B cell (primary cell): ENCODE measurements around the gene REST. TPM values are rescaled to one million over a fixed set of nuclear protein-coding genes. Genes with fewer than 3 reads are reported as not detected.

Source experiments
- ATAC-seq: fragments of 200-7000 bp; cut with Tn5 transposase; one replicate; pipeline ENCODE4 v1.10.0; 2021; ENCODE audit warnings: low read depth, mild to moderate bottlenecking, moderate number of reproducible peaks, moderate library complexity
- CTCF ChIA-PET: fragments of 350-600 bp; sonication (Branson Sonifier 250); formaldehyde crosslinking; loops from one replicate; lab custom pipeline; 2021; ENCODE audit warnings: antibody characterized with exemption, inconsistent platforms; lab: Charles Lee
- POLR2A ChIA-PET: fragments of 350-600 bp; sonication (Branson Sonifier 250); formaldehyde crosslinking; loops from one replicate; lab custom pipeline; 2021; ENCODE audit warnings: antibody characterized with exemption; lab: Charles Lee
- DNase-seq: peaks from one replicate; pipeline ENCODE4 v3.0.0; 2013
- H2AFZ ChIP-seq: 2 replicates; pipeline ENCODE4 v1.6.1; 2012; ENCODE audit warnings: mild to moderate bottlenecking, low read depth, low read length; ENCODE audit not compliant: insufficient read depth, poor library complexity, severe bottlenecking
- H3K27ac ChIP-seq, 2 donors: 1 replicate in 1 of 2; 2 replicates in 1 of 2; pipeline ENCODE4 v1.5.1; 2012 to 2013; ENCODE audit warnings: low read length in 2 of 2, mild to moderate bottlenecking in 2 of 2, moderate library complexity in 1 of 2
- H3K27me3 ChIP-seq, 4 experiments: fragments of 200-600 bp in 1 of 4; sonication (generic) in 1 of 4; replicated peaks in 1 of 4; 1 replicate in 2 of 4; 2 replicates in 2 of 4; pipeline versions ENCODE4 v1.6.1 to v1.7.0; 2013 to 2016; ENCODE audit warnings: low read length in 3 of 4, mild to moderate bottlenecking in 2 of 4, mixed read lengths in 1 of 4, moderate library complexity in 1 of 4; ENCODE audit not compliant: insufficient read depth in 4 of 4, control insufficient read depth in 3 of 4; ENCODE audit errors: control extremely low read depth in 1 of 4
- H3K36me3 ChIP-seq, 2 experiments: replicated peaks in 1 of 2; 1 replicate in 1 of 2; 2 replicates in 1 of 2; pipeline versions ENCODE4 v1.6.1 to v1.7.1; 2013; ENCODE audit warnings: low read length in 1 of 2; ENCODE audit not compliant: insufficient read depth in 2 of 2, control insufficient read depth in 1 of 2; ENCODE audit errors: control extremely low read depth in 1 of 2, extremely low read depth in 1 of 2
- H3K4me1 ChIP-seq, 2 donors: fragments of 200-600 bp in 1 of 2; sonication (generic) in 1 of 2; 1 replicate in 1 of 2; 2 replicates in 1 of 2; pipeline versions ENCODE4 v1.5.1 to v1.6.1; 2013 to 2017; ENCODE audit warnings: low read length in 2 of 2; ENCODE audit not compliant: control insufficient read depth in 2 of 2, insufficient read depth in 2 of 2
- H3K4me2 ChIP-seq: replicated peaks from 2 replicates; pipeline ENCODE3; 2012; ENCODE audit warnings: mild to moderate bottlenecking, low read depth, low read length; ENCODE audit not compliant: poor library complexity, severe bottlenecking
- H3K4me3 ChIP-seq, 5 experiments: fragments of 200-600 bp in 1 of 5; sonication (generic) in 1 of 5; 1 replicate in 3 of 5; 2 replicates in 2 of 5; pipeline versions ENCODE4 v1.5.1 to v1.7.0; 2011 to 2016; ENCODE audit warnings: low read length in 4 of 5, mild to moderate bottlenecking in 4 of 5, low read depth in 2 of 5, control low read depth in 1 of 5, moderate library complexity in 1 of 5; ENCODE audit not compliant: insufficient read depth in 1 of 5; ENCODE audit errors: control extremely low read depth in 1 of 5, extremely low read depth in 1 of 5
- H3K79me2 ChIP-seq: fragments of 200-600 bp; sonication (generic); one replicate; pipeline ENCODE4 v1.6.0; 2016; ENCODE audit warnings: low read length; ENCODE audit not compliant: control insufficient read depth, insufficient read depth
- H3K9ac ChIP-seq: fragments of 200-600 bp; sonication (generic); 2 replicates; pipeline ENCODE4 v1.6.1; 2017; ENCODE audit warnings: mild to moderate bottlenecking, low read length, moderate library complexity
- H3K9me3 ChIP-seq, 3 donors: one replicate each; pipeline versions ENCODE4 v1.6.1 to v1.7.1; 2013; ENCODE audit warnings: low read length in 2 of 3; ENCODE audit not compliant: control insufficient read depth in 2 of 3, insufficient read depth in 1 of 3; ENCODE audit errors: control extremely low read depth in 1 of 3
- H4K20me1 ChIP-seq: 2 replicates; pipeline ENCODE4 v1.6.0; 2012; ENCODE audit warnings: mild to moderate bottlenecking, low read length; ENCODE audit not compliant: insufficient read depth, control insufficient read depth, poor library complexity, severe bottlenecking
- H3K27ac Mint-ChIP-seq: one replicate; pipeline ENCODE4 v1.8.0; 2021; ENCODE audit warnings: mixed read lengths
- H3K27me3 Mint-ChIP-seq: one replicate; pipeline ENCODE4 v1.8.0; 2021; ENCODE audit warnings: mixed read lengths
- H3K4me1 Mint-ChIP-seq: one replicate; pipeline ENCODE4 v1.8.0; 2021; ENCODE audit warnings: mixed read lengths
- H3K4me3 Mint-ChIP-seq: one replicate; pipeline ENCODE4 v1.8.0; 2021; ENCODE audit warnings: mixed read lengths
- H3K9me3 Mint-ChIP-seq: one replicate; pipeline ENCODE4 v1.8.0; 2022; ENCODE audit warnings: mixed read lengths; ENCODE audit not compliant: insufficient read depth
- EZH2 ChIP-seq: IDR thresholded peaks from 2 replicates; pipeline ENCODE4 v1.6.1; 2012; ENCODE audit warnings: borderline replicate concordance, low read depth, mild to moderate bottlenecking, moderate library complexity, low read length; ENCODE audit not compliant: insufficient read depth, poor library complexity, severe bottlenecking
- WGBS: methylation state at CpG from one replicate; pipeline ENCODE4 v1.1.5; 2013; ENCODE audit warnings: missing lambda C conversion rate; ENCODE audit not compliant: insufficient coverage; 5-methylcytosine and 5-hydroxymethylcytosine counted together
- intact Hi-C: fragments of 100-400 bp; cut with micrococcal nuclease; formaldehyde crosslinking; loops from one replicate; pipeline ENCODE4 v1.10.0; 2022
- polyA plus RNA-seq: library from polyadenylated mRNA; depleted of rRNA; stranded (reverse); fragments of >200 nt; gene quantifications from 2 replicates; pipeline ENCODE4 v1.2.3, GENCODE V29; 2012
- total RNA-seq, 2 donors: library from RNA; stranded (reverse); fragments of 120-200 nt in 1 of 2; gene quantifications; 1 replicate in 1 of 2; 2 replicates in 1 of 2; pipeline versions ENCODE4 v1.2.3 to v1.2.4, GENCODE V29; 2013 to 2022
- TF ChIP-seq, protein P1 (sequence below): fragments of 200-600 bp; IDR thresholded peaks from one replicate; pipeline ENCODE4 v1.8.0; 2022; ENCODE audit warnings: antibody characterized with exemption, mild to moderate bottlenecking

The REST gene
- total and polyA plus RNA-seq, 2 donors (not counting 1 experiment from before 2014, with no cell fraction given), result 6.2 to 59.4 TPM

DNA sequence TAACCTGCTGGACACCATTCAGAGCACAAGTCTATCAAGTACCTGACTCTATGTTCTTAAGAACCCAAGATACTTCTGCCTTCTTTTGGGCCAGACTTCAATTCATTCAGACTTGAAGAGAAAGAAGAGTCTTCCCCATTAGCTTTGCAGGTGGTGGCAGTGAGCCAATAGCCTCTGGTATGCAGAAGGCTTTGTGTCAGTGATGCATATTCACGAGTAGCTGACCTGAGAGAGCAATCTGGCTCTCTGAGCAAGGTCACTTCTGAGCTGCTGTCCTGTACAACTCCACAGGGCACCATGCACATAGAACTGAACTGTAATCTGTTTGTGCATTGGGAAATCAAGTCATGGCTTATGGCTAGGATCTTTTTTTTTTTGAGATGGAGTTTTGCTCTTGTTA, 46.3 kb upstream of the REST start:
- Histone ChIP-seq H3K4me3 (no peak overlapping the region), H3K9ac (no peak overlapping the region), H4K20me1 (no peaks in the 10 kb centered on the region), H3K27ac (no peak overlapping the region), H3K4me1 (no peaks in the 10 kb centered on the region), H3K79me2 (no peaks in the 10 kb centered on the region), H3K27me3 (no peaks in the 10 kb centered on the region), H3K4me2 (no peak overlapping the region), H3K36me3 (no peaks in the 10 kb centered on the region), H3K9me3 (no peaks in the 10 kb centered on the region), H2AFZ (no peak overlapping the region)
- POLR2A ChIA-PET, result no interaction called here
- no peak for ATAC-seq
- CTCF ChIA-PET, result interaction anchor here (0.7 kb wide), 1 partner anchor 1109 kb away, joined by 4 read pairs; no protein-coding TSS in a partner anchor
- WGBS, result 50% methylated on average over 1 of the region's 1 CpG
- DNase-seq, result no peak
- H3K27me3 Mint-ChIP-seq, result no peaks in the 10 kb centered on the region
- peaks cover 9% of the 10 kb centered on the region for H3K4me1 Mint-ChIP-seq
- H3K27ac Mint-ChIP-seq, result no peak overlapping the region
- TF ChIP-seq EZH2, result no peak
- TF ChIP-seq, protein P1, sequence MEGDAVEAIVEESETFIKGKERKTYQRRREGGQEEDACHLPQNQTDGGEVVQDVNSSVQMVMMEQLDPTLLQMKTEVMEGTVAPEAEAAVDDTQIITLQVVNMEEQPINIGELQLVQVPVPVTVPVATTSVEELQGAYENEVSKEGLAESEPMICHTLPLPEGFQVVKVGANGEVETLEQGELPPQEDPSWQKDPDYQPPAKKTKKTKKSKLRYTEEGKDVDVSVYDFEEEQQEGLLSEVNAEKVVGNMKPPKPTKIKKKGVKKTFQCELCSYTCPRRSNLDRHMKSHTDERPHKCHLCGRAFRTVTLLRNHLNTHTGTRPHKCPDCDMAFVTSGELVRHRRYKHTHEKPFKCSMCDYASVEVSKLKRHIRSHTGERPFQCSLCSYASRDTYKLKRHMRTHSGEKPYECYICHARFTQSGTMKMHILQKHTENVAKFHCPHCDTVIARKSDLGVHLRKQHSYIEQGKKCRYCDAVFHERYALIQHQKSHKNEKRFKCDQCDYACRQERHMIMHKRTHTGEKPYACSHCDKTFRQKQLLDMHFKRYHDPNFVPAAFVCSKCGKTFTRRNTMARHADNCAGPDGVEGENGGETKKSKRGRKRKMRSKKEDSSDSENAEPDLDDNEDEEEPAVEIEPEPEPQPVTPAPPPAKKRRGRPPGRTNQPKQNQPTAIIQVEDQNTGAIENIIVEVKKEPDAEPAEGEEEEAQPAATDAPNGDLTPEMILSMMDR, result no peak
- no peak overlapping the region for H3K4me3 Mint-ChIP-seq
- H3K9me3 Mint-ChIP-seq, result no peaks in the 10 kb centered on the region
- intact Hi-C loops, result no loop called here

DNA sequence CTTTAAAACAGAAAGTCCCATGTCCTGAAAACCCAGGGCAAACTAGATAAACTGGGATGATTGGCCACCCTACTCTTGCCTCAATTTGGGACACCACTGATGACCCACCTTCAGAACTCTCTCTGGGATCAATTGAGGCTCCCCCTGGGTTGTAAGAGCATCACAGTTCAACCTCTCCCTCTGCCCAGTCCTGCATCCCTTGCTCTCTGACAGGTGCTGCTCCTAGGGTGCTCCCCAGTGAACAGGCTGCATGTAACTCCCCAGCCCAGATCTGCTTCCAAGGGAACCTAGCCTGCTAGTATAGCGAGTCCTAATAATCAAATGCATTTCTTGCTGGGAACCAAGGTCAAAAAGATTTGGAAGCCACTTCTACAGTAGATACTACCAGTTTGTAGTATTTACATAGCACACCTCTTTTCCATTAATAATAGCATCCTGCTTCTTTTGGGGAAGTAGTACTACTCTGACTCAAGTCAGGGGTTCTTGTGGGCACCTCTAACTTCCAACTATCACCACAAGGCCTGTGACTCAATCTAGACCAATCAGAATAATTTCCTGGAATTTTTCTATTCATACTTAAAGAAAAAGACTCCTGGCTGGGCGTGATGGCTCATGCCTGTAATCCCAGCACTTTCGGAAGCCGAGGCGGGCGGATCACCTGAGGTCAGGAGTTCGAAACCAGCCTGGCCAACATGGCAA, 44.1 kb upstream of the REST start:
- Histone ChIP-seq H2AFZ (no peak overlapping the region), H4K20me1 (no peaks in the 10 kb centered on the region), H3K4me2 (no peak overlapping the region), H3K4me1 (no peaks in the 10 kb centered on the region), H3K27ac (no peak overlapping the region), H3K9me3 (no peaks in the 10 kb centered on the region), H3K4me3 (no peak overlapping the region), H3K36me3 (no peaks in the 10 kb centered on the region), H3K9ac (no peak overlapping the region), H3K79me2 (no peaks in the 10 kb centered on the region), H3K27me3 (no peaks in the 10 kb centered on the region)
- H3K4me1 Mint-ChIP-seq, result peaks cover 7% of the 10 kb centered on the region
- 91% methylated on average over 5 of the region's 7 CpGs for WGBS
- H3K9me3 Mint-ChIP-seq, result no peaks in the 10 kb centered on the region
- no peaks in the 10 kb centered on the region for H3K27me3 Mint-ChIP-seq
- ATAC-seq, result no peak
- H3K4me3 Mint-ChIP-seq, result no peak overlapping the region
- intact Hi-C loops, result no loop called here
- H3K27ac Mint-ChIP-seq, result no peak overlapping the region
- CTCF ChIA-PET, result no interaction called here
- DNase-seq, result no peak
- POLR2A ChIA-PET, result interaction anchor here (0.6 kb wide), 1 partner anchor 351 kb away, joined by 6 read pairs; no protein-coding TSS in a partner anchor
- no peak for TF ChIP-seq EZH2
- TF ChIP-seq, protein P1, result no peak
